Astrocyte (in vitro differentiated cells and primary cell): Measurements from ENCODE around the gene HDGF.

Source experiments
- CTCF ChIP-seq: IDR thresholded peaks from 2 replicates; pipeline ENCODE4 v1.5.1; 2011; ENCODE audit warnings: low read depth, mild to moderate bottlenecking, inconsistent platforms, low read length, moderate library complexity; ENCODE audit not compliant: insufficient read depth
- EZH2 ChIP-seq: IDR thresholded peaks from 2 replicates; pipeline ENCODE4 v1.6.1; 2012; ENCODE audit warnings: mild to moderate bottlenecking, low read length, inconsistent platforms; ENCODE audit not compliant: insufficient read depth

DNA sequence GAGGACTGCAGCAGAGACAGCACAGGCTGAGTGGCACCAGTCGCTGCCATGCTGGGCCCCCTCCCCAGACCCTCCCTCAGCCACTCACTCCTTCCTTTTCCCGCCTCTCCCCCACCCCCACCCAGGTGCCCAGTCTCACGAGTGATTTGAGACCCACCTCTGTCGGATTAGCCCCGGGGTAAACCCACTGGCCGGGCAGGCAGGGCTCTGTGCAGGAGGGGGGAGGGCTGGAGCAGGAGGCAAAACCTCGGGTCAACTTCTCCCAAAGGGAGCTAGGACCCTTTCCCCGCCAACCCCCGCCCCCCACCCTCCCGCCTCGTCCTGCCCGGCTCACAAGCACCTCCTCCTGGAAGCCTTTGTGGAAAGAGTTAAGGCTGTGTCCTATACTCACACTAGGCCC lies 7.1 kb downstream of the HDGF start:
- TF ChIP-seq CTCF: no peak
- TF ChIP-seq EZH2: no peak
